HG03442 (cell line): ENCODE measurements around the gene LYPD3.

ENCODE experiments used
- ATAC-seq: cut with Tn5 transposase; IDR thresholded peaks from one replicate; pipeline ENCODE4 v1.9.1; 2021; ENCODE audit warnings: mild to moderate bottlenecking, moderate library complexity; ENCODE audit not compliant: unreplicated experiment

LYPD3 gene

GRCh38 chr19:43486412-43486811, 21.0 kb upstream of the LYPD3 start:
- no peak for ATAC-seq

GRCh38 chr19:43485951-43486350, 20.5 kb upstream of the LYPD3 start:
- no peak for ATAC-seq

DNA sequence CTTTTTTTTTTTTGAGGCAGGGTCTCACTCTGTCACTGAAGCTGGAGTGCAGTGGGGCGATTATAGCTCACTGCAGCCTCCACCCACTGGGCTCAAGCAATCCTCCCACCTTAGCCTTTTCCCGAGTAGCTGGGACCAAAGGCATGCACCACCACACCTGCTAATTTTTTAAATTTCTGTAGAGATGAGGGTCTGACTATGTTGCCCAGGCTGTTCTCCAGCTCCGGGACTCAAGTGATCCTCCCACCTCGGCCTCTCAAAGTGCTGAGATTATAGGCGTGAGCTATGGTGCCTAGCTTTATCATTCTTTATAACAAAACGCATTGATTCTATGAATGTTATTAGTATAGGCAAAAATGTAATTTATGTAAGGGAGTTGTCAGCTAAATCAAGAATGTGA, 17.9 kb upstream of the LYPD3 start:
- ATAC-seq = no peak

DNA sequence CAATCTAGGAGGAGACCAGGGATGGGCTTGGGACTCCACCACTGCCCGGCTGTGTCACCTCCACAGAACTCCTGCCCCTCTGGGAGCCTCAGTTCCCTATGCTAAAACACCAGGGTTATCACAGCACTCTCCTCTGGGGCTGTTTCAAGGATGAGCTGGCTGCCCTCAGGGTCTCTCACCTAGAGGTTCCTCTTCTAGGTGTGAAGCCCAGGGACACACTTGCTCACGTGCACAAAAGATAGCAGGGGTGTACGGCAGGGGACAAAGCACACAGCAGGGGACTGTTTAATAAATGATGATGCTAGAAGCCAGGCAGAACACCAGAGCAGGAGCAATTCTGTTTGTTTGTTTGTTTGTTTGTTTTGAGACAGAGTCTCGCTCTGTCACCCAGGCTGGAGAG, 16.8 kb upstream of the LYPD3 start:
- no peak for ATAC-seq

DNA sequence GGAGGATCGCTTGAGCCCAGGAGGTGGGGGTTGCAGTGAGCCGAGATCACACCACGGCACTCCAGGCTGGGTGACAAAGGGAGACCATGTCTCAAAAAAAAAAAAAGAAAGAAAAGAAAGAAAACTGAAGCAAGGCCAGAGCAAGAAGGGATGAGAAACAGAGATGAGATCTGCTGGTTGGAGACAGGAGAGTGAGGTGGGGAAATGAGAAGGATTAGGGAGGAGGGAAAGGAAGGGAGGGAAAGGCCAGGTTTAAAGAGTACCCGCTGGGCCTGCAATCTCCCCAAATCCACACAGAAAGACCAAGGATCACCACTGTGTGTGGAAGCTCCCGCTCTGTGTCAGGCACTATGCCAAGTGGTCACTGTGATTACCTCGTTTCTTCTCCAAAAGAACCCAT, 16.3 kb upstream of the LYPD3 start:
- no peak for ATAC-seq

GRCh38 chr19:43480574-43480973, 15.2 kb upstream of the LYPD3 start:
- no peak for ATAC-seq

DNA sequence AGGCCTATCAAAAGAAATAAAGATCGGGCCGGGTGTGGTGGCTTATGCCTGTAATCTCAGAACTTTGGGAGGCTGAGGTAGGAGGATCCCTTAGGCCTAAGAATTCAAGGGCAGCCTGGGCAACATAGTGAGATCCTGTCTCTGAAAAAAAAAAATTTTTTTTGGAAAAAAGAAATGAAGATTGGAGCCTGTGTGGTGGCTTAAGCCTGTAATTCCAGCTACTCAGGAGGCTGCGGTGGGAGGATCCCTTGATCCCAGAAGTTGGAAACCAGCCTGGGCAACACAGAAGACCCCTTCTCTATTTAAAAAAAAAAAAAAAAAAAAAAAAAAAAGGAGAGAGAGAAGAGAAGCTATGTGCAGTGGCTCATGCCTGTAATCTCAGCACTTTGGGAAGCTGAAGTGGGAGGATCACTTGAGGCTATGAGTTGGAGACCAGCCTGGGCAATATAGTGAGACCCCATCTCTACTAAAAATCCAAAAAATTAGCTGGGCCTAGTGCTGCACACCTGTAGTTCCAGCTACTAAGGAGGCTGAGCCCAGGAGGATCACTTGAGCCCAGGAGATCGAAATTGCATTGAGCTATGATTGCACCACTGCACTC, 14.7 kb upstream of the LYPD3 start:
- ATAC-seq = no peak

DNA sequence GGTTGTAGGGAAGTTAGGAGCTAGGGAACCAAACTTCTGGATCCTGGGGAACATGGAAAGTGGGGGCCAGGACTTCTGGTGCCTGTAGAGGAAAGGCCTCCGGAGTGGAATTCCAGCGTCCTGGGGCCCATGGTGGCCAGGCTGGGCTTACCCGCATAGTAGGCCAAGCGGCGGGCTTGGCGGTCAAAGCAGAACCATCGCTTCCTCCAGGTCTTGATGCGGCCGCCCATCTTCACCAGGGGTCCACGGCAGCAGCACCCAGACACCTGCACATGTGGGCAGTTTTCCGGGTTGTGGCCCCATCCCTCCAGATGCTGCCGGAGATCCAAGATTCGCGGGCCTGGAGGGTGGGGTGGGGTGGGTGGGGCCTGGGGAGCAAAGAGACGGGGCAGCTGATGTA, 13.8 kb upstream of the LYPD3 start:
- no peak for ATAC-seq

DNA sequence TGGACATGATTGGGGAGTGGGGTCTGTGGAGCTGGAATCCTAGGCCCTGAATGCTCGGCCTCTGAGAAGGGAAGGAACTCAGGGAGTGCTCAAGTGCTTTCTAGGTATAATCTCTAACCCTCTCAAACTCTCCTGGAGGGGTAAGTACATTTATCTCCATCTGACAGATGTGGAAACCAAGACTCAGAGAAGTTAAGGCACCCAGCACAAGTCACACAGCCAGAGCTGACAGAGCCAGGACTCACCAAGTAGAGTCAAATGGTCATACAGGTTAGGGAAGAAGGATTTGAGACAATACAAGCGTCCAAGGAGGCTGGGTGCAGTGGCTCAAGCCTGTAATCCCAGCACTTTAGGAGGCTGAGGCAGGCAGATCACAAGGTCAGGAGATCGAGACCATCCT, 12.9 kb upstream of the LYPD3 start:
- no peak for ATAC-seq

DNA sequence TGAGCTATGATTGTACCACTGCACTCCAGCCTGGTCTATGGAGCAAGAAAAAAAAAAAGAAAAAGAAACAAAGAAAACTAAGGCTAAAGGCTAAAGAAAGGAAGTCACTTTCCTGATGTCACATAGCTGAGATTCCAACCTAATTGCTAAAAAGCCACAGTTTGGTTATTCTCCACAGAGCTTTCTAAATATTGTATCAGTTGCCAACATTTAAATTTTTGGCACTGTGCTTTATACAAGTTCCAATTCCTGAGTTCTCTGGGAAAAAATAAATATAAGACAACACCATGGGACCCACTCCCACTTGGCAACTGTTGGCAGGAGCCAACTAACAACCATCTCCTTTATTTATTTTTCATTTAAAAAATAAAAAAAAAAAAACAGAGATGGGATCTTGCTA, 11.2 kb upstream of the LYPD3 start:
- ATAC-seq = no peak

GRCh38 chr19:43474986-43475705, 9.7 kb upstream of the LYPD3 start:
- peak; percentile 47 for ATAC-seq

DNA sequence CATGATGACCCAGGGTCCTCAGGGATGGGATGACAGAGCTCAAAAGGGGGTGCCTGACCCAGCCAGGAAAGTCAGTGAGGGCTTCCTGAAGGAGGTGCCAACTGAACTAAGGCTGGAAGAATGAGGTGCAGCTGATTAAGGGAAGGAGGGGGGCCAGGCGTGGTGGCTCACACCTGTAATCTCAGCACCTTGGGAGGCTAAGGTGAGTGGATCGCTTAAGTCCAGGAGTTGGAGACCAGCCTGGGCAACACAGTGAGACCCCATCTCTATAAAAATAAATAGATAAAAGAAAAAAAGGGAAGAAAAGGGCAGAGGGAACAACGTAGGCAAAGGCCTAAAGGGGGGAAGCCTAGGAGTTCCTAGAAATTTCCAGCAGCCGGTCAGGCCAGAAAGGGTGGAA, 9.1 kb upstream of the LYPD3 start:
- no peak for ATAC-seq

GRCh38 chr19:43471091-43471490, 5.7 kb upstream of the LYPD3 start:
- no peak for ATAC-seq

DNA sequence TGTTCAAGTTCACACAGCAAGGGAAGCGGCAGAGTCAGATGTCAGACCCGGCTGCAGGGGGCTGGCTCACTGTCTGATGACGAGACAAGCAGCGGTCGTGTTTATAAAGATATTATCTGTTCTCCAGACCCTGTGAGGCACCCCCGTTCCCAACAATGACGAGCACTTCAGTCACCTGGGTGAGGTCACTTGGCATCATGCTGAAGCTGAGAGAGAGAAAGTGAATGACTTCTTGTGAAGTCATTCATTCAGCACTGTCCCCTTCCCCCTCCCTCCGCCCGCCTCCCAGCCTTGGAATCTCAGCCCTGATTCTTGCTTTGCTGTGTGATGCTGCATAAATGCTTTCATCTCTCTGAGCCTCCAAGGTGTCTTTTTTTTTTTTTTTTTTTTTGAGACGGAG, 4.9 kb upstream of the LYPD3 start:
- no peak for ATAC-seq

GRCh38 chr19:43469160-43469480, 3.7 kb upstream of the LYPD3 start:
- ATAC-seq = no peak

GRCh38 chr19:43468354-43469159, 3.1 kb upstream of the LYPD3 start:
- ATAC-seq = no peak

DNA sequence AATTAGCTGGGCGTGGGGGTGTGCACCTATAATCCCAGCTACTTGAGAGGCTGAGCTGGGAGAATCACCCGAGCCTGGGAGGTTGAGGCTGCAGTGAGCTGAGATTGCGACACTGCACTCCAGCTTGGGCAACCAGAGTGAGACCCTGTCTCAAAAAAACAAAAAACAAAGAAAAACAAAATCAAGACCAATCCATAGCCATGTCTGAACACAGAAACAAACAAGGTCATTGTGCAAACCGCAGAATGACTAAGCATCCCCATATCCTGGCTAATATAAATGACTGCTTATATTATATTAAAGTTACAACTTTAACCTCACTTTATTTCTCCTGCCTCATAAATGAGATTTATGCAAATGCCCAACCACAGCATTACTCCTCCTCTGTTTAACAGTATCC, 2.3 kb upstream of the LYPD3 start:
- ATAC-seq = no peak

DNA sequence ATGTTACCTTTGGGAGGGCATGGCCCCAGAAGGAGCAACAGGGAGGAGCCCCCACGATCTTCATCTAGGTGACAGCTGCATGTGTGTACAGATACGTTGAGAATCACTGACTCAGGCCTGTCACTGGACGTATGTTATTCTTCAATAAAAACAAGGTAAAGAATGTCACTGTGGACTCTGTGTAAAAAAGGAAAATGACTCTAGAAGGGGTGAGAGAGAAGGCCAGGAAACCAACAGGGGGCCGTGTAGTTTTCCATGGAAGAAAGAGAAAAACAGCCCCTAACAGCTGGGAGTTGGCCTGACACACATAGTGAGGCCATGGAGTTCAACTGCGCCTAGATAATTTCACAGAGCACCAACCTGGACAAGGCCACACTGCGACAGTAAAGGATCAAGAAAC, 1.9 kb upstream of the LYPD3 start:
- ATAC-seq = no peak

DNA sequence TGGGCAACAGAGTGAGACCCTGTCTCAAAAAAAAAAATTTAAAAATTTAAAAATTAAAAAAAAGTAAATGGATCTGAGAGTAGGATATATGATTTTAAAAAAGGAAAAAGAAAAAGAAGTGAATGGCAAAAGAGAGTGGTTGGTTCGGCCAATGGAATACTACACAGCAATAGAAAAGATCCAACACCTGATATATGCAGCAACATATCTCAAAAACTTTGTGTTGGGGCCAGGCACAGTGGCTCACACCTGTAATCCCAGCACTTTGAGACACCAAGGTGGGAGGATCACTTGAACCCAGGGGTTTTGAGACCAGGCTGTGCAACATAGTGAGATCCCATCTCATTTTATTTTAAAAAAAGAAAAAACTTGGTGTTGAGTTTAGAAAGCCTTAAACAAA, 1.4 kb upstream of the LYPD3 start:
- ATAC-seq = no peak

DNA sequence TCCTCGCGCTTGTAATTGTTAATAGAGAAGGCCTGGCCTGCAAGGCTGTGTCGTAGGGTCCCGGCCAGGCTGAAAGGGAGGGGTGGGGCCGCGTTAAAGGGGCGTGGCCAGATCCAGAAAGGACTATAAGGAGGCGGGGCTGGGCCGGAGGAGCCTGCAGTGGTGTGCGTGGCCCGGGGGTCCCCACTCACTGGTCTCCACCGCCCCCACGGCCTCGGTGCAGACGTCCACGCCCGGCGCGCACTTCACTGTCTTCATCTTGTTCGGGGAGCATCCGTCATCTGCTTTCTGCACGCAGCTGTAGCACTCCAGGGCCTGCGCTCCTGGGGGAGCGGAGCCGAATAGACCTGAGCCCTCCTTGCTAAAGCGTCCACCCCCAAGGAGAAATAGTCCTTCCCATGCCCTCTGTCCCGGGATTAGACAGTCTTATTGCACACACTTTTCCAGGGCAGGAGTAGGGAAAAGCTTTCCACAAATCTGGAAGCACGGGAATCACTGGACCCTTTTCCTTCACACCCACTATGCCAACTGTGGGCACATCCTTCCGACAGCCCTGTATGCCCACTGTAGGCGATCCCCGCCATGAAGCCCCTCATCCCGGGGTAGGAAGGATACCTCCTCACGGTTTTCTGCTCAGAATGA, 1.2 kb downstream of the LYPD3 start:
- ATAC-seq = peak; percentile 19

- ATAC-seq = peak; percentile 84
These were observed 1.9 kb downstream of the LYPD3 start for GRCh38 chr19:43463381-43464133.
